H1 (cell line): ENCODE data around the gene GPC3. TPM values are rescaled to one million over a fixed set of nuclear protein-coding genes. Genes with fewer than 3 reads are reported as not detected.

Experiments used
- CTCF ChIA-PET: fragments of 300-600 bp; sonication (Branson Sonifier 250); formaldehyde crosslinking; loops from one replicate; lab custom pipeline; 2021; ENCODE audit not compliant: partially characterized antibody; lab: Charles Lee
- POLR2A ChIA-PET: fragments of 300-600 bp; sonication (Branson Sonifier 250); formaldehyde crosslinking; loops from one replicate; lab custom pipeline; 2021; ENCODE audit warnings: inconsistent platforms; ENCODE audit not compliant: partially characterized antibody; lab: Charles Lee
- DNase-seq, 2 experiments: peaks; one replicate each; pipeline versions ENCODE4 v3.0.0 to v3.0.0-alpha.2; 2010 to 2022; ENCODE audit warnings: low spot score in 2 of 2, low read depth in 1 of 2, mixed read lengths in 1 of 2
- FAIRE-seq: peaks from 2 replicates; lab custom pipeline; 2011; peaks lifted over from hg19 to GRCh38; lab: Jason Lieb, UNC
- H2AFZ ChIP-seq: 2 replicates; pipeline ENCODE4 v1.8.1; 2012; ENCODE audit warnings: low read length, inconsistent platforms
- H2AK5ac ChIP-seq: 2 replicates; pipeline ENCODE4 v1.6.1; 2013; ENCODE audit warnings: low read depth, low read length
- H2BK120ac ChIP-seq: replicated peaks from 2 replicates; pipeline ENCODE3; 2013; ENCODE audit warnings: low read depth, low read length, inconsistent platforms
- H2BK12ac ChIP-seq: 2 replicates; pipeline ENCODE4 v1.6.1; 2013; ENCODE audit warnings: low read depth, low read length
- H2BK15ac ChIP-seq: 2 replicates; pipeline ENCODE4 v1.6.1; 2013; ENCODE audit warnings: low read length
- H2BK20ac ChIP-seq: 2 replicates; pipeline ENCODE4 v1.6.1; 2013; ENCODE audit warnings: low read length
- H2BK5ac ChIP-seq: 2 replicates; pipeline ENCODE4 v1.6.1; 2013; ENCODE audit warnings: low read depth, low read length
- H3K14ac ChIP-seq: 2 replicates; pipeline ENCODE4 v1.6.1; 2013; ENCODE audit warnings: inconsistent platforms; ENCODE audit not compliant: insufficient read length
- H3K18ac ChIP-seq: 2 replicates; pipeline ENCODE4 v1.6.1; 2013; ENCODE audit warnings: low read length; ENCODE audit errors: extremely low read depth
- H3K23ac ChIP-seq: 2 replicates; pipeline ENCODE4 v1.6.1; 2013; ENCODE audit warnings: inconsistent platforms; ENCODE audit not compliant: insufficient read length
- H3K23me2 ChIP-seq: 2 replicates; pipeline ENCODE4 v1.6.1; 2013; ENCODE audit warnings: low read depth, low read length
- H3K27ac ChIP-seq: 2 replicates; pipeline ENCODE4 v1.6.1; 2011; ENCODE audit warnings: low read depth, low read length, inconsistent platforms
- H3K27me3 ChIP-seq, 4 experiments: replicated peaks in 1 of 4; 1 replicate in 1 of 4; 2 replicates in 3 of 4; pipeline versions ENCODE4 v1.6.1 to v1.8.1; 2011 to 2013; ENCODE audit warnings: low read length in 3 of 4, mild to moderate bottlenecking in 3 of 4, inconsistent platforms in 2 of 4, mixed read lengths in 2 of 4, moderate library complexity in 1 of 4; ENCODE audit not compliant: control insufficient read depth in 3 of 4, insufficient read depth in 3 of 4; ENCODE audit errors: extremely low read depth in 1 of 4
- H3K36me3 ChIP-seq, 4 experiments: 2 replicates each; pipeline versions ENCODE4 v1.6.1 to v1.8.1; 2011 to 2013; ENCODE audit warnings: mild to moderate bottlenecking in 4 of 4, low read length in 3 of 4, moderate library complexity in 2 of 4, control low read depth in 1 of 4, inconsistent platforms in 1 of 4; ENCODE audit not compliant: insufficient read depth in 4 of 4, control insufficient read depth in 2 of 4
- H3K4ac ChIP-seq: replicated peaks from 2 replicates; pipeline ENCODE3; 2013; ENCODE audit warnings: low read length, low read depth, mixed read lengths, inconsistent platforms; ENCODE audit not compliant: insufficient read length
- H3K4me1 ChIP-seq, 4 experiments: replicated peaks in 1 of 4; 1 replicate in 1 of 4; 2 replicates in 3 of 4; pipeline versions ENCODE4 v1.6.1 to v1.8.1; 2011 to 2013; ENCODE audit warnings: low read length in 3 of 4, inconsistent platforms in 2 of 4, mixed read lengths in 1 of 4; ENCODE audit not compliant: insufficient read depth in 4 of 4, control insufficient read depth in 3 of 4
- H3K4me2 ChIP-seq, 2 experiments: 2 replicates each; pipeline versions ENCODE4 v1.6.1 to v1.8.1; 2011 to 2013; ENCODE audit warnings: low read depth in 2 of 2, low read length in 2 of 2, control low read depth in 1 of 2, inconsistent platforms in 1 of 2, mild to moderate bottlenecking in 1 of 2; ENCODE audit not compliant: insufficient read depth in 1 of 2
- H3K4me3 ChIP-seq, 4 experiments: fragments of 200-600, 300-600 bp in 1 of 4; sonication (generic), shearing (Covaris generic), sonication (Bioruptor Twin) in 1 of 4; 2 replicates each; pipeline versions ENCODE4 v1.5.1 to v1.8.1; 2011 to 2016; ENCODE audit warnings: low read length in 4 of 4, low read depth in 3 of 4, control low read depth in 2 of 4, inconsistent platforms in 2 of 4, mild to moderate bottlenecking in 2 of 4, mixed read lengths in 1 of 4, moderate library complexity in 1 of 4; ENCODE audit not compliant: insufficient read depth in 2 of 4; ENCODE audit errors: extremely low read depth in 1 of 4
- H3K56ac ChIP-seq: replicated peaks from 2 replicates; pipeline ENCODE3; 2013; ENCODE audit warnings: low read depth, mild to moderate bottlenecking, mixed read lengths, low read length, inconsistent platforms; ENCODE audit not compliant: insufficient read length
- H3K79me1 ChIP-seq: 2 replicates; pipeline ENCODE4 v1.6.1; 2013; ENCODE audit warnings: low read depth, low read length, control low read depth
- H3K79me2 ChIP-seq, 2 experiments: 2 replicates each; pipeline versions ENCODE4 v1.6.1 to v1.8.1; 2012 to 2013; ENCODE audit warnings: low read length in 2 of 2, mild to moderate bottlenecking in 2 of 2, inconsistent platforms in 1 of 2; ENCODE audit not compliant: insufficient read depth in 2 of 2, control insufficient read depth in 1 of 2
- H3K9ac ChIP-seq, 4 experiments: replicated peaks in 1 of 4; 1 replicate in 1 of 4; 2 replicates in 3 of 4; pipeline versions ENCODE4 v1.6.1 to v1.8.1; 2011 to 2013; ENCODE audit warnings: low read depth in 3 of 4, low read length in 3 of 4, control low read depth in 2 of 4, mild to moderate bottlenecking in 2 of 4, moderate library complexity in 2 of 4, inconsistent platforms in 1 of 4; ENCODE audit errors: extremely low read depth in 1 of 4
- H3K9me3 ChIP-seq, 2 experiments: 2 replicates each; pipeline versions ENCODE4 v1.6.1 to v1.8.1; 2012 to 2013; ENCODE audit warnings: mild to moderate bottlenecking in 2 of 2, moderate library complexity in 2 of 2, control low read depth in 1 of 2, inconsistent platforms in 1 of 2, low read depth in 1 of 2, low read length in 1 of 2, mixed read lengths in 1 of 2; ENCODE audit not compliant: insufficient read depth in 2 of 2
- H4K20me1 ChIP-seq, 2 experiments: replicated peaks in 1 of 2; 2 replicates each; pipeline versions ENCODE3 to v1.8.1; 2011 to 2013; ENCODE audit warnings: inconsistent platforms in 2 of 2, low read length in 2 of 2, mild to moderate bottlenecking in 1 of 2; ENCODE audit not compliant: insufficient read depth in 2 of 2, control insufficient read depth in 1 of 2
- H4K5ac ChIP-seq: 2 replicates; pipeline ENCODE4 v1.6.1; 2013; ENCODE audit warnings: low read length, low read depth, mixed read lengths, inconsistent platforms; ENCODE audit not compliant: insufficient read length
- H4K8ac ChIP-seq: 2 replicates; pipeline ENCODE4 v1.8.0; 2013; ENCODE audit warnings: mild to moderate bottlenecking, moderate library complexity, low read length, inconsistent platforms; ENCODE audit not compliant: insufficient read depth; ENCODE audit errors: extremely low read depth
- H4K91ac ChIP-seq: replicated peaks from 2 replicates; pipeline ENCODE3; 2013; ENCODE audit warnings: low read length, mixed read lengths, inconsistent platforms; ENCODE audit not compliant: insufficient read length
- ATF2 ChIP-seq: IDR thresholded peaks from 2 replicates; pipeline ENCODE4 v1.6.1; 2012; ENCODE audit warnings: low read length, inconsistent platforms
- CREB1 ChIP-seq: IDR thresholded peaks from 2 replicates; pipeline ENCODE4 v1.6.1; 2012; ENCODE audit warnings: inconsistent platforms
- JUND ChIP-seq: IDR thresholded peaks from 2 replicates; pipeline ENCODE4 v1.6.1; 2011; ENCODE audit warnings: mild to moderate bottlenecking, improper control_type of control experiment, low read length
- MAFK ChIP-seq: IDR thresholded peaks from 2 replicates; pipeline ENCODE4 v1.6.1; 2012; ENCODE audit warnings: low read depth, mild to moderate bottlenecking, improper control_type of control experiment, low read length
- NRF1 ChIP-seq: IDR thresholded peaks from 2 replicates; pipeline ENCODE4 v1.6.1; 2011; ENCODE audit warnings: mild to moderate bottlenecking, low read depth, low read length, improper control_type of control experiment
- WGBS, 2 experiments: shearing (Covaris generic) in 1 of 2; methylation state at CpG; one replicate each; pipeline versions ENCODE4 v1.1.6 to v1.1.7; 2013 to 2015; ENCODE audit warnings: low lambda C conversion rate in 2 of 2, mixed read lengths in 2 of 2, inconsistent platforms in 1 of 2, low coverage in 1 of 2, missing lambda C conversion rate in 1 of 2; ENCODE audit not compliant: insufficient replicate concordance in 2 of 2, insufficient coverage in 1 of 2, insufficient read length in 1 of 2; ENCODE audit errors: extremely low coverage in 1 of 2, missing lambda C conversion rate in 1 of 2; 5-methylcytosine and 5-hydroxymethylcytosine counted together
- polyA plus RNA-seq, 7 experiments: library from polyadenylated mRNA; depleted of rRNA in 3 of 7; stranded (reverse) in 5 of 7; unstranded in 2 of 7; fragments of >200 nt in 5 of 7; fragments of 200-250 nt in 2 of 7; gene quantifications; 1 replicate in 5 of 7; 2 replicates in 1 of 7; 4 replicates in 1 of 7; pipeline versions ENCODE4 v1.2.1 to v1.2.3, GENCODE V29; 2011 to 2013; ENCODE audit warnings: missing spikeins in 2 of 7, mixed read lengths in 2 of 7
- total RNA-seq: library from RNA; stranded (reverse); fragmentation: NEBNext Ultra II Directional; extraction: Animal tissue kit (Norgen Biotek cat#: 25700); gene quantifications from 2 replicates; pipeline ENCODE4 v1.2.1, GENCODE V29; 2021
- TF ChIP-seq, protein P1 (sequence below): IDR thresholded peaks from 2 replicates; pipeline ENCODE4 v1.6.1; 2011; ENCODE audit warnings: low read length, improper control_type of control experiment

The GPC3 gene
- total and polyA plus RNA-seq, 2 of the 8 experiments (the other 6 are each of a cell fraction or from before 2014, with no cell fraction given) = 64.8 to 71.9 TPM

- Histone ChIP-seq H3K23me2 (no peaks in the 10 kb centered on the region), H2BK15ac (no peak overlapping the region), H4K91ac (no peak overlapping the region), H3K23ac (no peak overlapping the region), H2BK120ac (no peak overlapping the region), H3K79me1 (no peaks in the 10 kb centered on the region), H2BK5ac (no peak overlapping the region), H3K9ac (no peak overlapping the region), H3K36me3 (no peaks in the 10 kb centered on the region), H3K79me2 (no peaks in the 10 kb centered on the region), H2BK12ac (no peak overlapping the region), H3K9me3 (no peaks in the 10 kb centered on the region), H2BK20ac (no peak overlapping the region), H3K27me3 (no peaks in the 10 kb centered on the region)
- FAIRE-seq (no peak), DNase-seq (no peak)
- TF ChIP-seq JUND = no peak
- TF ChIP-seq, protein P1, sequence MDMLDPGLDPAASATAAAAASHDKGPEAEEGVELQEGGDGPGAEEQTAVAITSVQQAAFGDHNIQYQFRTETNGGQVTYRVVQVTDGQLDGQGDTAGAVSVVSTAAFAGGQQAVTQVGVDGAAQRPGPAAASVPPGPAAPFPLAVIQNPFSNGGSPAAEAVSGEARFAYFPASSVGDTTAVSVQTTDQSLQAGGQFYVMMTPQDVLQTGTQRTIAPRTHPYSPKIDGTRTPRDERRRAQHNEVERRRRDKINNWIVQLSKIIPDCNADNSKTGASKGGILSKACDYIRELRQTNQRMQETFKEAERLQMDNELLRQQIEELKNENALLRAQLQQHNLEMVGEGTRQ = no peak
- TF ChIP-seq NRF1 = no peak
- no peak for TF ChIP-seq ATF2
- TF ChIP-seq CREB1 = no peak
- TF ChIP-seq MAFK = peak; percentile 29; the same call in 1 of the 2 replicates
- TF ChIP-seq, all 59 proteins: peak for 1
- H4K20me1 ChIP-seq = no peaks in the 10 kb centered on the region
- CTCF ChIA-PET = interaction anchor here (1.1 kb wide), 1 partner anchor 69 kb away, joined by 3 read pairs; no protein-coding TSS in a partner anchor
- H2AK5ac ChIP-seq = no peak overlapping the region
- H3K56ac ChIP-seq = no peak overlapping the region
- no peak overlapping the region for H3K4me2 ChIP-seq
- H3K4me3 ChIP-seq = no peak overlapping the region
- no peak overlapping the region for H3K18ac ChIP-seq
- no peak overlapping the region for H4K8ac ChIP-seq
- no peak overlapping the region for H3K27ac ChIP-seq
- H3K4ac ChIP-seq = no peak overlapping the region
- no peaks in the 10 kb centered on the region for H3K4me1 ChIP-seq
- H3K14ac ChIP-seq = no peak overlapping the region
- H4K5ac ChIP-seq = no peak overlapping the region
- H2AFZ ChIP-seq = no peak overlapping the region
- WGBS, 2 experiments = 87% methylated on average over 4 of the region's 4 CpGs; no CpG with 5 or more reads in 1 of the 2 experiments
- POLR2A ChIA-PET = no interaction called here
These were observed 384.3 kb downstream of the GPC3 start for GRCh38 chrX:133601116-133601515.
